PFSK-1 (cell line): Measurements from ENCODE around the gene RHOJ.

Source experiments
- FOXP2 ChIP-seq: optimal IDR thresholded peaks from 2 replicates; pipeline ENCODE3; 2011; ENCODE audit warnings: borderline replicate concordance, control low read depth, inconsistent platforms; ENCODE audit not compliant: insufficient read depth; ENCODE audit errors: extremely low read length, extremely low read depth
- POLR2AphosphoS5 ChIP-seq: IDR thresholded peaks from 2 replicates; pipeline ENCODE4 v1.6.1; 2012; ENCODE audit warnings: low read depth, mild to moderate bottlenecking, control low read depth, low read length, moderate library complexity
- SIN3A ChIP-seq: IDR thresholded peaks from 2 replicates; pipeline ENCODE4 v1.6.1; 2012; ENCODE audit warnings: mild to moderate bottlenecking, low read length, moderate library complexity, borderline replicate concordance; ENCODE audit not compliant: insufficient read depth
- TAF1 ChIP-seq: IDR thresholded peaks from 2 replicates; pipeline ENCODE4 v1.6.1; 2012; ENCODE audit warnings: low read length, control low read depth, borderline replicate concordance; ENCODE audit not compliant: insufficient read depth
- TF ChIP-seq, protein P1 (sequence below), 2 experiments: IDR thresholded peaks; 2 replicates each; pipeline versions ENCODE4 v1.6.1 to v1.8.0; 2011 to 2012; ENCODE audit warnings: low read depth in 2 of 2, low read length in 2 of 2, control low read depth in 1 of 2, inconsistent platforms in 1 of 2, mild to moderate bottlenecking in 1 of 2, moderate library complexity in 1 of 2; ENCODE audit not compliant: insufficient read depth in 1 of 2

Gene RHOJ

DNA sequence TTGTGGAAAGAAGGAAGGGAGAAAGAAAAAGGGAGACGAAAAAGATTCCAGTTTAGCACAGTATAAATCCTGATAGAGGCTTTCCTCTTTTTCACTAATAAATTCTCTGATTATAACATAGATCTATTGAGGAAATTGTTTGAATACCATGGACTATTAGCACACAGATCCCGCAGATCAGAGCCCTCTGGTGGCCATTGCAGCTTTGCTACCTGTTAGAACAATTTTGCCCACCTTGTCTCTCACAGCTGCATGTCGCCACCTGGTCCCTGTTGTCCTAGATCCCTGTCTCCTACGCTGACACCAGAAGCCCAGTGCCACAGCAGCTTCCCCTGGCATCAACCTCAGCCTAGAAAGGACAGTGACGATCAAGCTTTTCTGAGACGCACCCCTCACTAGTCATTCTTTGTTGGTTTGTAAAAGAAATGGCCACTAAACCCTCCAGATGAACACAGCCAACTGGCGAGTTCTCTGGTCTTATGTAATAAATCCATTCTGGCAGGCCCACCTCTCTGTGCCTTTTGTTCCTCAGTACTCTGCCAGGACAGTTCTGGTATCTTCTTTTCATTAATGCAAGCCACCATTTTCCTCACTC lies 104.6 kb downstream of the RHOJ start:
- TF ChIP-seq FOXP2: no peak
- TF ChIP-seq SIN3A: no peak
- no peak for TF ChIP-seq POLR2AphosphoS5
- TF ChIP-seq TAF1: no peak
- TF ChIP-seq, protein P1, sequence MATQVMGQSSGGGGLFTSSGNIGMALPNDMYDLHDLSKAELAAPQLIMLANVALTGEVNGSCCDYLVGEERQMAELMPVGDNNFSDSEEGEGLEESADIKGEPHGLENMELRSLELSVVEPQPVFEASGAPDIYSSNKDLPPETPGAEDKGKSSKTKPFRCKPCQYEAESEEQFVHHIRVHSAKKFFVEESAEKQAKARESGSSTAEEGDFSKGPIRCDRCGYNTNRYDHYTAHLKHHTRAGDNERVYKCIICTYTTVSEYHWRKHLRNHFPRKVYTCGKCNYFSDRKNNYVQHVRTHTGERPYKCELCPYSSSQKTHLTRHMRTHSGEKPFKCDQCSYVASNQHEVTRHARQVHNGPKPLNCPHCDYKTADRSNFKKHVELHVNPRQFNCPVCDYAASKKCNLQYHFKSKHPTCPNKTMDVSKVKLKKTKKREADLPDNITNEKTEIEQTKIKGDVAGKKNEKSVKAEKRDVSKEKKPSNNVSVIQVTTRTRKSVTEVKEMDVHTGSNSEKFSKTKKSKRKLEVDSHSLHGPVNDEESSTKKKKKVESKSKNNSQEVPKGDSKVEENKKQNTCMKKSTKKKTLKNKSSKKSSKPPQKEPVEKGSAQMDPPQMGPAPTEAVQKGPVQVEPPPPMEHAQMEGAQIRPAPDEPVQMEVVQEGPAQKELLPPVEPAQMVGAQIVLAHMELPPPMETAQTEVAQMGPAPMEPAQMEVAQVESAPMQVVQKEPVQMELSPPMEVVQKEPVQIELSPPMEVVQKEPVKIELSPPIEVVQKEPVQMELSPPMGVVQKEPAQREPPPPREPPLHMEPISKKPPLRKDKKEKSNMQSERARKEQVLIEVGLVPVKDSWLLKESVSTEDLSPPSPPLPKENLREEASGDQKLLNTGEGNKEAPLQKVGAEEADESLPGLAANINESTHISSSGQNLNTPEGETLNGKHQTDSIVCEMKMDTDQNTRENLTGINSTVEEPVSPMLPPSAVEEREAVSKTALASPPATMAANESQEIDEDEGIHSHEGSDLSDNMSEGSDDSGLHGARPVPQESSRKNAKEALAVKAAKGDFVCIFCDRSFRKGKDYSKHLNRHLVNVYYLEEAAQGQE (IDR thresholded peaks at IDR 0.05; ENCODE audit: insufficient read depth in 1 of 2, low read depth in 2 of 2, low read length in 2 of 2): no peak

DNA sequence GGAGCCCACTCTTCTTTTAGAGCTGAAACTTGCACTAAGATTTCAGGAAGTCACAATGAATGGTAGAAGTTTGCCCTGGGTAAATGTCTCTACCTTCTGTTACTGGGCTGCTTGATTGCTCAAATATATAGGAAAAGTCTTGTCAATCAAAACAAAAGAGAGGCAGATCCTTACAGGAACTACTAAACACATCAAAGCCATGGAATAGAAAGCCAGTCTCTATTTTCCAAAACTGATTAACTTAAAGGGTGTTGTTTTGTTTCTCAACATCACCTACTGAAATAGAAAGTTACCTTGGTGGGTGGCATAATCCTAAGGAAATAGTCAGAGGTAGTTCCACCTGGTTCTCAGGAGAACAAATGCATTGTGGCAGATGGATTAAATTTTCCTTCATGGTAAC lies 114.6 kb downstream of the RHOJ start, which contains the start of gene GPHB5:
GPHB5 (minus strand) TSS at position 101 of the 400 bp plus-strand sequence. CDS start 1,086 bp downstream, outside the sequence.
- TF ChIP-seq SIN3A (no peak), TAF1 (no peak), FOXP2 (no peak), POLR2AphosphoS5 (no peak)
- TF ChIP-seq, protein P1 (IDR thresholded peaks at IDR 0.05; ENCODE audit: insufficient read depth in 1 of 2, low read depth in 2 of 2, low read length in 2 of 2): no peak

DNA sequence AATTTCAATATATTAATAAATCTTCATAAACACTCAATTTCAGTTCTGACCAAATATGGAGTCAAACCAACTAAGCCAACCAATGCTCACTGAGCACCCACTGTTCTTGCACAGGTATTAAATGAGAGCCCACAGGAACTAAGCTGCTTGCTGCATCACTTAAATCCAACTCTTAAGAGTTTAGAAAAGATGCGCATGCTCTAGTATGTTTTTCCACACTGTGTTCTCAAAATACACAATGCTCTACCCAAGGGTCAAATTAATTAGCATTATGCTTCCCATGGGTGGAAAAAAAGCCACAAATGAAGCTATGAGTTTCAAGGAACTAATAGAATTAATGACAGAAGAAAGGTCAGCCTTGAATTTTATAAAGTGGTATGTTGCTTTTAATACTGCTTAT lies 118.2 kb downstream of the RHOJ start:
- TF ChIP-seq FOXP2 (no peak), TAF1 (no peak), POLR2AphosphoS5 (no peak), SIN3A (no peak)
- TF ChIP-seq, protein P1 (IDR thresholded peaks at IDR 0.05; ENCODE audit: insufficient read depth in 1 of 2, low read depth in 2 of 2, low read length in 2 of 2): no peak

DNA sequence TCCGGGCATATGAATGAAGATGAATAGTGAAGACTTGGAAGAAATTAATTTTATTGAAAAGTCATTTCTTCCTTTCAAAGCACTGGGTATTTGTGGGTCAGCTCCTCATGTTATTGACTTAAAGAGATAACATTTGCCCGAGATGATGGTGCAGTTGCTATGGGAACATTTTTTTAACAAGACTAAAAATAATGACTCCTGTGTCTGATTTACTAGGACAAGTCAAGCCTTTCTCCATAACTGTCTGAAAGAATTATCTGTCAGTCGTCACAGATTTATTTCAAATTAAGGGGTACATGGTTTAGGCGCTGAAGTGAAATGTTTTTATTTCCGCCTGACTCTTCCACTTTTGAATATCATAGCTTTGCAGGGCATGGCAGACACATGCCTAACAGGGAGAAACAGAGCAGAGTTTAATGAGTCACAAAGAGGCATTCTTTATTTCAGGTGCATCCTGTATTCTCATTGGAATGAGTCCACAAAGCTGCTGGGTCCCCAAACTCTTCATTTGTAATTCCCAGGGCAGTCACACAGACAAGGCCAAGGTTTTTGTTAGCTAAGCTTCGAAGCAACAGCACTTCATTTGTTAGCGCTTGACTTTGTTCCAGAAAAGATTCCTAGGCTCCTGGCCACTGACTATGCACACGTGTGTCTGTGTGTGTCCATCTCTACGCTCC lies 118.8 kb downstream of the RHOJ start:
- TF ChIP-seq SIN3A: no peak
- TF ChIP-seq, protein P1 (IDR thresholded peaks at IDR 0.05; ENCODE audit: insufficient read depth in 1 of 2, low read depth in 2 of 2, low read length in 2 of 2): no peak
- no peak for TF ChIP-seq TAF1
- TF ChIP-seq FOXP2: no peak
- TF ChIP-seq POLR2AphosphoS5: no peak
